Natural killer cell (primary cell): ENCODE measurements around the gene CMAS. TPM values are rescaled to one million over a fixed set of nuclear protein-coding genes. Genes with fewer than 3 reads are reported as not detected.

Source experiments
- ATAC-seq, 3 donors: fragments of 150-1000 bp in 2 of 3; fragments of 200-7000 bp in 1 of 3; cut with Tn5 transposase; 1 replicate in 1 of 3; 2 replicates in 2 of 3; pipeline ENCODE4 v1.10.0; 2021; ENCODE audit warnings: mild to moderate bottlenecking in 2 of 3, moderate library complexity in 2 of 3
- DNase-seq, 2 donors: peaks; one replicate each; pipeline versions ENCODE4 v3.0.0 to v3.0.0-alpha.2; 2013 to 2021; ENCODE audit warnings: mixed read lengths in 1 of 2
- H3K27ac ChIP-seq: one replicate; pipeline ENCODE4 v1.5.1; 2013; ENCODE audit warnings: mild to moderate bottlenecking, low read length
- H3K27me3 ChIP-seq: one replicate; pipeline ENCODE4 v1.6.1; 2013; ENCODE audit warnings: low read length; ENCODE audit not compliant: control insufficient read depth, insufficient read depth
- H3K36me3 ChIP-seq: one replicate; pipeline ENCODE4 v1.6.1; 2013; ENCODE audit warnings: low read length; ENCODE audit not compliant: control insufficient read depth, insufficient read depth
- H3K4me1 ChIP-seq: one replicate; pipeline ENCODE4 v1.6.1; 2013; ENCODE audit warnings: low read length; ENCODE audit not compliant: control insufficient read depth, insufficient read depth
- H3K4me3 ChIP-seq: one replicate; pipeline ENCODE4 v1.5.1; 2013; ENCODE audit warnings: low read length
- H3K9me3 ChIP-seq: one replicate; pipeline ENCODE4 v1.6.1; 2013; ENCODE audit warnings: low read length; ENCODE audit not compliant: control insufficient read depth, insufficient read depth
- H3K27ac Mint-ChIP-seq, 2 donors: one replicate each; pipeline ENCODE4 v1.8.0; 2022; ENCODE audit warnings: mild to moderate bottlenecking in 2 of 2, mixed read lengths in 2 of 2, moderate library complexity in 1 of 2
- H3K27me3 Mint-ChIP-seq, 2 donors: one replicate each; pipeline ENCODE4 v1.8.0; 2022; ENCODE audit warnings: low read depth in 2 of 2, mixed read lengths in 2 of 2
- H3K36me3 Mint-ChIP-seq: one replicate; pipeline ENCODE4 v1.8.0; 2022; ENCODE audit warnings: mixed read lengths
- H3K4me1 Mint-ChIP-seq, 2 donors: one replicate each; pipeline ENCODE4 v1.8.0; 2022; ENCODE audit warnings: mixed read lengths in 2 of 2
- H3K4me3 Mint-ChIP-seq: one replicate; pipeline ENCODE4 v1.8.0; 2022; ENCODE audit warnings: mild to moderate bottlenecking, moderate library complexity, mixed read lengths
- H3K9me3 Mint-ChIP-seq, 2 donors: one replicate each; pipeline ENCODE4 v1.8.0; 2022; ENCODE audit warnings: mixed read lengths in 2 of 2
- CTCF ChIP-seq: fragments of 200-600 bp; IDR thresholded peaks from one replicate; pipeline ENCODE4 v1.8.0; 2022; ENCODE audit warnings: antibody characterized with exemption
- WGBS: methylation state at CpG from one replicate; pipeline ENCODE4 v1.1.7; 2013; ENCODE audit warnings: missing lambda C conversion rate; ENCODE audit not compliant: insufficient coverage; 5-methylcytosine and 5-hydroxymethylcytosine counted together
- intact Hi-C: fragments of 100-400 bp; cut with micrococcal nuclease; formaldehyde crosslinking; loops from one replicate; pipeline ENCODE4 v1.14.2; 2022
- total RNA-seq, 4 donors: library from RNA; stranded (reverse); fragments of 120-200 nt in 1 of 4; gene quantifications; one replicate each; pipeline versions ENCODE4 v1.2.3 to v1.2.4, GENCODE V29; 2013 to 2022

Gene CMAS
- 10 to 100 TPM in 2 of 3 donors, 1 to 10 TPM in 1; 10.0 to 19.8 (median 13.7) TPM for total RNA-seq
- 28.6 TPM for total RNA-seq (2013)

- Mint-ChIP-seq H3K36me3 (no peaks in the 10 kb centered on the region), H3K4me1 (peaks cover 24 to 35% of the 10 kb centered on the region in 2 donors), H3K27me3 (peaks cover 1 to 2% of the 10 kb centered on the region in 2 donors), H3K27ac (peak within 1 kb of the TSS; percentile 79 to 87), H3K9me3 (no peaks in the 10 kb centered on the region), H3K4me3 (peak within 1 kb of the TSS; percentile 92)
- no peaks in the 10 kb centered on the region for H3K36me3 ChIP-seq
- ATAC-seq = peak; percentile 89 to 94 (median 90)
- H3K9me3 ChIP-seq = no peaks in the 10 kb centered on the region
- WGBS = under 1% methylated on average over 63 of the region's 64 CpGs
- DNase-seq = peak; percentile 48 to 86
- H3K27ac ChIP-seq = peak within 1 kb of the TSS; percentile 28
- H3K4me1 ChIP-seq = peaks cover 2% of the 10 kb centered on the region
- H3K27me3 ChIP-seq = no peaks in the 10 kb centered on the region
- intact Hi-C loops = loop anchor here (1.0 kb wide), 1 partner anchor 498 kb away; the partner anchor contains the start of gene C2CD5
- H3K4me3 ChIP-seq = peak within 1 kb of the TSS; percentile 88
- no peak for TF ChIP-seq CTCF
These were observed at the start of gene CMAS for GRCh38 chr12:22046090-22046967. CMAS (plus strand) TSS chr12:22046218; CDS start chr12:22046304, 86 bp downstream.

- no peaks in the 10 kb centered on the region for H3K9me3 ChIP-seq
- no peak overlapping the region for H3K4me3 ChIP-seq
- H3K27ac ChIP-seq = no peak overlapping the region
- no peaks in the 10 kb centered on the region for H3K9me3 Mint-ChIP-seq
- no peak for ATAC-seq
- intact Hi-C loops = no loop called here
- no peaks in the 10 kb centered on the region for H3K27me3 ChIP-seq
- 84% methylated on average over 2 of the region's 2 CpGs for WGBS
- DNase-seq = no peak
- H3K36me3 ChIP-seq = no peaks in the 10 kb centered on the region
- peaks cover 0 to 8% of the 10 kb centered on the region in 2 donors for H3K4me1 Mint-ChIP-seq
- TF ChIP-seq CTCF = no peak
- no peaks in the 10 kb centered on the region for H3K4me1 ChIP-seq
- no peak overlapping the region for H3K27ac Mint-ChIP-seq
- H3K27me3 Mint-ChIP-seq = peaks cover 0 to 16% of the 10 kb centered on the region in 2 donors
- H3K36me3 Mint-ChIP-seq = no peaks in the 10 kb centered on the region
- no peak overlapping the region for H3K4me3 Mint-ChIP-seq
These were observed 47.7 kb upstream of the CMAS start for GRCh38 chr12:21998295-21998694.

GRCh38 chr12:21998782-21999181 lies 47.2 kb upstream of the CMAS start:
- intact Hi-C loops = no loop called here
- no peak overlapping the region for H3K27ac Mint-ChIP-seq
- H3K36me3 Mint-ChIP-seq = no peaks in the 10 kb centered on the region
- Histone ChIP-seq H3K36me3 (no peaks in the 10 kb centered on the region), H3K27ac (no peak overlapping the region), H3K27me3 (no peaks in the 10 kb centered on the region), H3K4me1 (no peaks in the 10 kb centered on the region), H3K9me3 (no peaks in the 10 kb centered on the region), H3K4me3 (no peak overlapping the region)
- ATAC-seq (no peak), DNase-seq (no peak)
- no peak for TF ChIP-seq CTCF
- no peaks in the 10 kb centered on the region for H3K9me3 Mint-ChIP-seq
- WGBS = 90% methylated on average over 1 of the region's 1 CpG
- H3K4me1 Mint-ChIP-seq = peaks cover 0 to 8% of the 10 kb centered on the region in 2 donors
- no peak overlapping the region for H3K4me3 Mint-ChIP-seq
- peaks cover 0 to 16% of the 10 kb centered on the region in 2 donors for H3K27me3 Mint-ChIP-seq
